HG03280 (cell line): ENCODE results near the gene SSUH2.
"Not testable (repeated sequence)": the region's sequence is repeated elsewhere in the genome, so short reads cannot be mapped to it uniquely, and the experiment has no call there.

Experiments
- ATAC-seq: cut with Tn5 transposase; IDR thresholded peaks from one replicate; pipeline ENCODE4 v1.9.1; 2021; ENCODE audit warnings: mild to moderate bottlenecking, moderate library complexity; ENCODE audit not compliant: unreplicated experiment

SSUH2 gene

GRCh38 chr3:8584661-8585060 is 59.9 kb downstream of the SSUH2 start:
- ATAC-seq: no peak

DNA sequence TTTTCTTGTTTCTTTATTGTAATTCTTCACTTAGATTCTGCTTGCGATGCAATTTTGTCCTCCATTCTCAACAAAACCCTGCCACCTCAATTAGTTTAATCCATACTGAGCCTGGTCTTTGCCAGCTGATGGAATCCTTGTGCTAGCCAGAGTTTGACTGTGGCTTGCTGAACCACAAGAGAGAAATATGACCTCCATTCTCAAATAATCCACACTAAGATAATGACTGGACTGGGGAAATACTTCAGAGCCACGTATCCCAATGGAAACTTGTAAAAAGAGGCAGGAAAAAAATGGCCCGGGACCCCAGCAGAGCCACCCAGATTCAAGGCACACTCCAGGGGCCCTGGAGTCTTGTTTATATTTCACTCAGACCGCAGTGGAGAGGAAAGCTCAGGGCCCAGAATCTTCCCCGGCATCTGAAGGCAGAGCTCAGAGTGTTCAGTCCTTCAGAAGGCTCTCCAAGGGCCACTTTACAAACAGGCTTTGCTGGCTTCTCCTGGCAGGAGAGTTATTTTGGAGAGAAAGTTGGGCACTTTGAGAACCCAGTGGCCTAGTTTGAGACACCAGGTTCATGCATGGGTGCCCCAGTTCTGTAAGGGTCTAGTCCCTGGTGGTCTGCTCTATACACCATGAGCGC is 62.7 kb downstream of the SSUH2 start:
- no peak for ATAC-seq

DNA sequence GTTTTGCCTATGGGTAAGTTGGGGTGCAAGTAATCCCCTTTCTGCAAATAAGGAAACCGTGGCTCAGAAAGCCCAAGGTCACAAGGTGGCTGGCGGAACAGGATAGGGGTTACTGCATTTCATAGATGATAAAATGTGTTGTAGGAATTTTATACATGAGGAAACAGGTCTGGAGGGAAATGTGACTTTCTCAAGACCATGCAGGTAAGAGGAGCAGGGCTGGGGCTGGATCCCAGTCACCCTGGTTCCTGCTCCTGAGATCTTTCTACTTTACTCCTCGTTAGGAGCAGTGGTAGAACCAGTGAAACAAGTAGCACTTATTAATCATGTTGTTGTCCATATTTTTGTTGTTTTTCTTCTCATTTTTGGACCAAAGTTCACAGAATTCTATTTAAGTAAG is 63.2 kb downstream of the SSUH2 start:
- ATAC-seq: no peak

DNA sequence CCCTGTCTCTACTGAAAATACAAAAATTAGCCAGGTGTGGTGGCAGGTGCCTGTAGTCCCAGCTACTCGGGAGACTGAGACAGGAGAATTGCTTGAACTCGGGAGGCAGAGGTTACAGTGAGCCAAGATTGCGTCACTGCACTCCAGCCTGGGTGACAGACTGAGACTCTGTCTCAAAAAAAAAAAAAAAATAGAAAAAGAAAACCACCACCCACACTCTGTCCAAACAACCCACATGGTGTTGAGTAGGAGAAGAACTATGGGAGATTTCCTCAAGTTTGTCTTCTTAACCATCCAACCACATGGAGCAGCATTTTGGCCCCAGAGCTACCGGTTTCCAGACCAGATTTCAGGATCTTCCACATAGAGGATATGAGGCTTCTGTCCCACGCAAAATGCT is 64.2 kb downstream of the SSUH2 start:
- ATAC-seq: not testable (repeated sequence)

- ATAC-seq: no peak
These were observed 64.7 kb downstream of the SSUH2 start for GRCh38 chr3:8579943-8580342.

DNA sequence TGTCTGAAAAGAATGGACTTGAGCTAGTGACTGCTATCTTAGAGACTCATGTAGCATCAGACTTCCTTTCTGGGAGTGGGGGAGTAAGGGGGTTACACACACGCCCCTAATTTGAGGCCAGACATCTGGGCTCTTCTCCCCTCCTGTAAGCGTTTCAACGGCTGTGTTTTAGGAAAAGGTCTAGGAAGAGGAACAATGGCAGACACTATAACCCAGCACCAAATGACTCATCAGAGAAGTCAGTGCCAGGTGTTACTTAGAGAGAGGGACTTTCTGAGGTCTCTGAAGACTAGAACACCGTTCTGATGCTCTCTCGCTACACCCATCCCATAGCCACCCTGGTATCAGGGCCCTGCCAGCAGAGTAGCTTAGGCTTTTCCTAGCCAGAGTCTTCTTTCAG is 65.5 kb downstream of the SSUH2 start:
- ATAC-seq: peak; percentile 97

DNA sequence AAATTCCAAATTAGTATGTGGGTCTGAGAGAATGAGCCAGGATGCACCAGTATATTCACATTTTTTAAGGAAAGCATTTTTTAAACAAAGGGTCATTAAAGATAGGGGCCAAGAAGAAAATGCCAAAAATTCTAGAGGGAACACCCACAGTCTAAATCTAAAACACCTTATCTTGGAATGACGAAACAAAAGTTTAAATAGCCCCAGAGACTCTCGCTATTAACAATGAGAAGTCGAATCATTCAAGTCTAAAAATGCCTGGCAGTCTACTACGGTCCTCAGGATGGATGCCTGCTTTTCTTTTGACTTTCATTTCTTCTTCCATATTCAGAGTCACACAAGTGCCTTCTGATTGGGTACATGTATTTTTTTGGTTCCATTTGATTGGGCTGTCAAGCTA is 66.3 kb downstream of the SSUH2 start:
- no peak for ATAC-seq

DNA sequence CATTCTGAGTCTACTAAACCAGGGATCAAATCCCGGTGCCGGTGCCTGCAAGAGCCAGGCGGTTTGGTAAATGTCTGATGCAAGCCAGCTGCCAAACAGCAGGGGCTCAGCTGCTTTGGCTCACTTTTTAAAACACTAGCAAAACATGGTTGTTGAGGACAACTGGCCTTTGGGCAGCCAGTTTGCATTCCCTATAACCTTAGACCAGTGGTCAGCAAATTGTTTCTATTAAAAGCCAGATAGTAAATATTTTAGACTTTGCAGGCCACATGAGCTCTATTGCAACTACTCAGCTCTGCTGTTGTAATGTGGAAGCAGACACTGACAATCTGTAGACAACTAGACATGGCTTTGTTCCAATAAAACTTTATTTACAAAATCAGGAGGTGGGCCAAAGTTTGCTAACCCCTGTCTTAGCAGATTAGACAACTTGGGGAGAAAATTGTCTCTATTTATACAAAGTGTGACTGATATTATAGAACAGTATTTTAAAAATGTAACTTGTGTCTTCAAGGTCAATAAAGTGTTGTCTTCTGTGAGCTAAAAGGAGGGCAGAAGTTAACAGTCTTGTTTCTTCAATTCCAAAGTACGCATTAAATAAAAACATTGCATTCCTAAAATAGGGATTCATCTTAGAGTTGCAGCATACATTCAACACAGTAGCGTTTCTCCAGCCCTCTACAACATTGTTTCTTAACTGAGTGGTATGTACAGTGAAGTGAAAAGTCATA is 67.6 kb downstream of the SSUH2 start:
- ATAC-seq: no peak

DNA sequence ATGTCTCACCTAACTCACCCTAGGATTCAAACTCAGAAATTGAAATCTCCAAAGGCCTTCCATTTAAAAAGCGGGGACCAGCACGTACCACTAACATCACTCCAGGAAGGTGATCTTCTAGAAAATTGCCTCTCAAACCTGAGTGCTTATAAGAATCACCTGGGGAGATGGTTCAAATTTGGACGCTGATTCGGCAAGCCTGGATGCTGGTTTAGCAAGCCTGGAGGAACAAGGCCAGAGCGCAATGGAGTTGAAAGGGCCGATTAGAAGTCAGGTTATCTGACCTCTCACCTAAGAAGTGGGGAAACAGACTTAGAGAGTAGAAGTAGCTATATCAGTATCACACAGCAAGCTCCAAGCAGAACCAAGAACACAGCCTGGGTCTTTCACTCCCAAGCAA is 68.2 kb downstream of the SSUH2 start:
- no peak for ATAC-seq

- no peak for ATAC-seq
These were observed 69.1 kb downstream of the SSUH2 start for GRCh38 chr3:8575364-8576104.

GRCh38 chr3:8574670-8575322 is 69.8 kb downstream of the SSUH2 start:
- no peak for ATAC-seq

GRCh38 chr3:8574040-8574669 is 70.4 kb downstream of the SSUH2 start:
- ATAC-seq: no peak

DNA sequence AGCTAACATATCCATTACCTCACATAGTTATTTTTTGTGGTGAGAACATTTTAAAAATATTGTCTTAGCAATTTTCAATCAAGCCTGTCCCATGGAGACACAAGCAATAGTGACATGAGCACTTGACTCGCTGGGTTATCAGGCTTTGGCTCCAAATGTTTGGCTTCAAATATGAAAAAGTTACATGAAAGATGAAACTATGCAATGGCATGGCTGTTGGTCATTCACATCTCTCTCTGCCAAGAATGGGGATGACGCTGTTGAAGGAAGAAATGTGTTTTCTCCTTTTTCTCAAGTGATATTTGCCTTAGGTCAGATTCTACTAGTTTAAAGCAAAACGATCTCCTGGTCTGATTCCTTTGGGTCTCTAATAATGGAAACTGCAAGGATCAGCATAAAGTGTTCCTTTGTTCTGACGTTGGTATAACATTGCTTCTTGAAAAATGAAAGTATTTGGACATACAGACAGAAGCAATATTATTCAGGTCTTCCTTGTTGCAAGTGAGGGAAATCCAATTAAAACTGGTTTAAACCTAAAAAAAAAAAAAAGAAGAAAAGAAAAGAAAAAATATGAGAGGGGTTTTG is 71.2 kb downstream of the SSUH2 start:
- no peak for ATAC-seq

DNA sequence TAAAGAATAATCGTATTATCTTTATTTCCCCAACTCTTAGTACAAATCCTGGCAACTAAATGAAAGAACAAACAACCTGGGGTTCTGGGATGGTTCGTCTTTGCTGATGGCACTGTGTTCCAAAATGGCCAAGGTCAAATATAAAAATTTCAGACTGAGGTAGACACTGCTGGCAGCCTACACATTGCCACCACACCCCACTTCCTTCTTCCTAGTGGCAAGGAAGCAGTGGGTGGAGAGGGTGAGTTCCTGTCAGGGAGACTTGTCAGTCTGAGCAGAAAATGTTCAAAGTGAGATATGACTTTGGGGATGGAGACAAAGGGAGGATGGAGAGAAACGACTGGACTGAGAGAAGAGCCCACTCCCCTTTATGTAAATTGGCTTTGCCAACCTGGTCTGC is 73.3 kb downstream of the SSUH2 start:
- no peak for ATAC-seq
